SH-SY5Y (cell line): Measurements from ENCODE around the gene HLA-DPA1.

Source experiments
- GATA2 ChIP-seq: IDR thresholded peaks from 2 replicates; pipeline ENCODE4 v1.6.1; 2011; ENCODE audit warnings: mild to moderate bottlenecking, low read depth, low read length
- GATA3 ChIP-seq: IDR thresholded peaks from 2 replicates; pipeline ENCODE4 v1.6.1; 2011; ENCODE audit warnings: low read depth, mild to moderate bottlenecking, low read length, moderate library complexity

DNA sequence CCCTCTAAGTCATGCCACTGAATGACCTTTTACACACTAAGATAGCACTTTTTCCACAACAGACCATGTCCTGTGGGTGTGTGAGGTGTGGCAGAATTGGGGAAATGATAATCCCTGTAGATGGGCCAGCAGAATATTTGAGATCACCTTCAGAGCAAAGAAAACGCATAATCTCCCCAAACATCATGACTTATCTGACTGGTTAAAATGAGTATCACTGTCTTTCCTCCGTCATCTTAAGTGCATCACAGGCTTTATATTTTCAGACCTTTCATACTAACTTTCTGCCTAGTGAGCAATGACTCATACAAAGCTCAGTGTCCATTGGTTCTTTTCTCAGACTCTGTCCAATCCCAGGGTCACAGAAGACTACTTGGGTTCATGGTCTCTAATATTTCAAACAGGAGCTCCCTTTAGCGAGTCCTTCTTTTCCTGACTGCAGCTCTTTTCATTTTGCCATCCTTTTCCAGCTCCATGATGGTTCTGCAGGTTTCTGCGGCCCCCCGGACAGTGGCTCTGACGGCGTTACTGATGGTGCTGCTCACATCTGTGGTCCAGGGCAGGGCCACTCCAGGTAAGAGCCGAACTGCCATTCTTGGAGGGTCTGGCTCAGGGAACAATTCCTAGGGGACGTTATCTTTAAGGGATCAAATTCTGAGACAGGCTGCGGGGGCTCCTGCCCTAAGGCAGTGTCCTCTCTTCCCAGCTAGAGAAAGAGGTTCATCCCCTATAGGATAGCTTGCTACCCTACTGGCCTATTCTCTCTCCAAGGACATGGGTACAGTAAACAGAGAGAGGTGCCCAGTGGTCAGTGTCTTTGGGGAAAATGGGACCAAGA is 2.3 kb upstream of the HLA-DPA1 start, which contains the start of gene HLA-DPB1:
- TF ChIP-seq GATA2 (no peak), GATA3 (no peak)
